VCaP (cell line): Measurements from ENCODE around the gene NUP93.

Experiments used
- H3K27ac ChIP-seq: fragments of 450-650 bp; 2 replicates; pipeline ENCODE4 v1.5.1; 2017
- CTCF ChIP-seq: fragments of 450-650 bp; conservative IDR thresholded peaks from 2 replicates; pipeline ENCODE4 v1.5.1; 2017; ENCODE audit warnings: mild to moderate bottlenecking, moderate library complexity

The NUP93 gene

GRCh38 chr16:56872863-56873391 lies 143.0 kb downstream of the NUP93 start:
- no peak for TF ChIP-seq CTCF
- no peak overlapping the region for H3K27ac ChIP-seq

- no peak for TF ChIP-seq CTCF
- H3K27ac ChIP-seq, result no peak overlapping the region
These were observed 144.9 kb downstream of the NUP93 start for GRCh38 chr16:56874800-56875199.

- no peak overlapping the region for H3K27ac ChIP-seq
- TF ChIP-seq CTCF, result no peak
These were observed 146.1 kb downstream of the NUP93 start for GRCh38 chr16:56876048-56876447.

- no peak overlapping the region for H3K27ac ChIP-seq
- TF ChIP-seq CTCF, result no peak
These were observed 147.7 kb downstream of the NUP93 start for GRCh38 chr16:56877486-56878182.

- no peak overlapping the region for H3K27ac ChIP-seq
- TF ChIP-seq CTCF, result no peak
These were observed 148.4 kb downstream of the NUP93 start for GRCh38 chr16:56878282-56878854.

GRCh38 chr16:56879276-56879675 lies 149.3 kb downstream of the NUP93 start:
- no peak for TF ChIP-seq CTCF
- no peak overlapping the region for H3K27ac ChIP-seq

GRCh38 chr16:56880176-56880575 lies 150.2 kb downstream of the NUP93 start:
- TF ChIP-seq CTCF, result no peak
- H3K27ac ChIP-seq, result no peak overlapping the region
